ENCODE results near the gene FAM170B.

Gene FAM170B

GRCh38 chr10:49175587-49176309 is 41.9 kb upstream of the FAM170B start (continued):
- no peak for TF ChIP-seq CSRNP3 (CRISPR knock-in tag; IDR thresholded peaks at IDR 0.05)

- TF ChIP-seq GLIS3 (CRISPR knock-in tag; IDR thresholded peaks at IDR 0.05) (no peak), POU6F1 (CRISPR knock-in tag; IDR thresholded peaks at IDR 0.05; ENCODE audit: borderline replicate concordance, low read depth) (no peak), PPARA (CRISPR knock-in tag; IDR thresholded peaks at IDR 0.05; ENCODE audit: borderline replicate concordance) (no peak), ZC3H10 (CRISPR knock-in tag; IDR thresholded peaks at IDR 0.05) (no peak), TCF4 (CRISPR knock-in tag; IDR thresholded peaks at IDR 0.05; ENCODE audit: borderline replicate concordance) (no peak), CSRNP3 (CRISPR knock-in tag; IDR thresholded peaks at IDR 0.05) (no peak), ZFP30 (CRISPR knock-in tag; IDR thresholded peaks at IDR 0.05) (no peak), CREB5 (CRISPR knock-in tag; IDR thresholded peaks at IDR 0.05; ENCODE audit: low read depth) (no peak), OSR1 (CRISPR knock-in tag; IDR thresholded peaks at IDR 0.05) (no peak), ESRRG (CRISPR knock-in tag; IDR thresholded peaks at IDR 0.05) (no peak), SNAI2 (CRISPR knock-in tag; IDR thresholded peaks at IDR 0.05) (no peak), TOX (CRISPR knock-in tag; IDR thresholded peaks at IDR 0.05; ENCODE audit: borderline replicate concordance) (no peak), TSHZ2 (CRISPR knock-in tag; IDR thresholded peaks at IDR 0.05) (no peak)
- no peak for ATAC-seq
Observed at GRCh38 chr10:49174926-49175500, 41.2 kb upstream of the FAM170B start.

GRCh38 chr10:49174261-49174925 is 40.6 kb upstream of the FAM170B start:
- TF ChIP-seq CREB5 (CRISPR knock-in tag; IDR thresholded peaks at IDR 0.05; ENCODE audit: low read depth) (no peak), TOX (CRISPR knock-in tag; IDR thresholded peaks at IDR 0.05; ENCODE audit: borderline replicate concordance) (no peak), SNAI2 (CRISPR knock-in tag; IDR thresholded peaks at IDR 0.05) (no peak), TSHZ2 (CRISPR knock-in tag; IDR thresholded peaks at IDR 0.05) (no peak), TCF4 (CRISPR knock-in tag; IDR thresholded peaks at IDR 0.05; ENCODE audit: borderline replicate concordance) (no peak), PPARA (CRISPR knock-in tag; IDR thresholded peaks at IDR 0.05; ENCODE audit: borderline replicate concordance) (no peak), ZNF565 (CRISPR knock-in tag; conservative IDR thresholded peaks at IDR 0.05; ENCODE audit: low read depth) (no peak)
- ATAC-seq = no peak

Data from SK-N-SH treated with all-trans-retinoic acid at 6 μM for 48 hours (cell line).